Measurements from ENCODE around the gene SHQ1.

Gene SHQ1

GRCh38 chr3:72768936-72769335 is 79.3 kb downstream of the SHQ1 start:
- Histone ChIP-seq H3K27ac (ENCODE audit: low read depth, low read length) (no peak overlapping the region), H3K4me1 (ENCODE audit: control insufficient read depth, insufficient read depth, low read length, unreplicated experiment) (no peaks in the 10 kb centered on the region), H3K36me3 (ENCODE audit: insufficient read depth, low read length) (no peaks in the 10 kb centered on the region), H3K4me3 (ENCODE audit: low read depth, low read length) (no peak overlapping the region), H2AFZ (ENCODE audit: low read length, unreplicated experiment) (no peak overlapping the region), H3K79me2 (ENCODE audit: control insufficient read depth, insufficient read depth, low read length, unreplicated experiment) (no peaks in the 10 kb centered on the region), H3K27me3 (ENCODE audit: insufficient read depth, low read length) (no peaks in the 10 kb centered on the region)

DNA sequence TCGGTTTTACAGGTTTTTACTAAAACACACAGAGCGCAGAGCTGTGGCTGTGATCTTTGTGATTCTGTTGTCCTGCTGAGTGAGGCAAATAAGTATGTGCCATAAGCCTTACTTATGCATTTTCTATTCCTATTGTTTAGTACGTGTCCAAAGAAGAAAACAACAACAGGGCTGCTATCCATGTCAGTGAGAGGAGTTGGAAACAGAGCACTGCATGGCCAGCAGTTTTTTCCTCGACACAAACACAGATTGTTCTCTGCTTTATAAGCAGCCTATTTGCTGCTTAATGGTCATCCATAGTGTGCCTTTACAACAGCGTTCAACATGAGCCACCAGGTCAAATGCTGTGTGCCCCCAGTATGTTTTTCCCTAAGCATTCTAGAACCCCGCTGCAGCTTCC is 79.8 kb downstream of the SHQ1 start:
- no peak overlapping the region for H3K4me3 ChIP-seq (ENCODE audit: low read depth, low read length)
- no peaks in the 10 kb centered on the region for H3K27me3 ChIP-seq (ENCODE audit: insufficient read depth, low read length)
- no peaks in the 10 kb centered on the region for H3K4me1 ChIP-seq (ENCODE audit: control insufficient read depth, insufficient read depth, low read length, unreplicated experiment)
- H2AFZ ChIP-seq (ENCODE audit: low read length, unreplicated experiment): no peak overlapping the region
- no peaks in the 10 kb centered on the region for H3K79me2 ChIP-seq (ENCODE audit: control insufficient read depth, insufficient read depth, low read length, unreplicated experiment)
- H3K36me3 ChIP-seq (ENCODE audit: insufficient read depth, low read length): no peaks in the 10 kb centered on the region
- H3K27ac ChIP-seq (ENCODE audit: low read depth, low read length): no peak overlapping the region

DNA sequence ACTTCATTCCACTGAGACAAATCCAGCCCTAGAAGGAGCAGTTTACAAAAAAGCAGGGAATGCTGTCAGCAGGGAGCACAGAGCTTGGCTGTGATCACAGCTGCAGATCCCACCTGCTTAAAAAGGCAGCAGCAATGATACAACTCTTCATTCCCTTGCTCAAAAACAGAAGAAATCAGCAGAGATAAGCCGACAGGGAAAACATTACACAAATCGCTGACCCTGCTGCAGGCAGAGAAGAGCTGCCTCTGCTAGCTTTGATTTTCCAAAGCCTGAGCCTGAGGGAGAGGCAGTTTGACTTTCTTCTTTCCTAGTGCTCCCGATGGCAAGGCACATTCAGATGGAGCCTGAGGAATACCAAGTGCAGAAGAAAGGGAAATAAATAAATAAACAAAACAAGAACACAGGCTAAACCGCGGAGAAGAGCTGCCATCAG is 80.2 kb downstream of the SHQ1 start:
- no peak overlapping the region for H3K27ac ChIP-seq (ENCODE audit: low read depth, low read length)
- no peaks in the 10 kb centered on the region for H3K4me1 ChIP-seq (ENCODE audit: control insufficient read depth, insufficient read depth, low read length, unreplicated experiment)
- no peaks in the 10 kb centered on the region for H3K79me2 ChIP-seq (ENCODE audit: control insufficient read depth, insufficient read depth, low read length, unreplicated experiment)
- H2AFZ ChIP-seq (ENCODE audit: low read length, unreplicated experiment): no peak overlapping the region
- no peaks in the 10 kb centered on the region for H3K27me3 ChIP-seq (ENCODE audit: insufficient read depth, low read length)
- H3K36me3 ChIP-seq (ENCODE audit: insufficient read depth, low read length): no peaks in the 10 kb centered on the region
- no peak overlapping the region for H3K4me3 ChIP-seq (ENCODE audit: low read depth, low read length)

- Histone ChIP-seq H3K4me1 (ENCODE audit: control insufficient read depth, insufficient read depth, low read length, unreplicated experiment) (no peaks in the 10 kb centered on the region), H3K27ac (ENCODE audit: low read depth, low read length) (no peak overlapping the region), H3K36me3 (ENCODE audit: insufficient read depth, low read length) (no peaks in the 10 kb centered on the region), H3K79me2 (ENCODE audit: control insufficient read depth, insufficient read depth, low read length, unreplicated experiment) (no peaks in the 10 kb centered on the region), H3K27me3 (ENCODE audit: insufficient read depth, low read length) (no peaks in the 10 kb centered on the region), H3K4me3 (ENCODE audit: low read depth, low read length) (no peak overlapping the region), H2AFZ (ENCODE audit: low read length, unreplicated experiment) (no peak overlapping the region)
Observed at GRCh38 chr3:72766866-72767265, 81.4 kb downstream of the SHQ1 start.

GRCh38 chr3:72763751-72764440 is 84.3 kb downstream of the SHQ1 start:
- H3K4me3 ChIP-seq (ENCODE audit: low read depth, low read length): no peak overlapping the region
- no peak overlapping the region for H2AFZ ChIP-seq (ENCODE audit: low read length, unreplicated experiment)
- no peaks in the 10 kb centered on the region for H3K79me2 ChIP-seq (ENCODE audit: control insufficient read depth, insufficient read depth, low read length, unreplicated experiment)
- no peaks in the 10 kb centered on the region for H3K27me3 ChIP-seq (ENCODE audit: insufficient read depth, low read length)
- H3K4me1 ChIP-seq (ENCODE audit: control insufficient read depth, insufficient read depth, low read length, unreplicated experiment): no peaks in the 10 kb centered on the region
- H3K27ac ChIP-seq (ENCODE audit: low read depth, low read length): no peak overlapping the region
- H3K36me3 ChIP-seq (ENCODE audit: insufficient read depth, low read length): no peaks in the 10 kb centered on the region

DNA sequence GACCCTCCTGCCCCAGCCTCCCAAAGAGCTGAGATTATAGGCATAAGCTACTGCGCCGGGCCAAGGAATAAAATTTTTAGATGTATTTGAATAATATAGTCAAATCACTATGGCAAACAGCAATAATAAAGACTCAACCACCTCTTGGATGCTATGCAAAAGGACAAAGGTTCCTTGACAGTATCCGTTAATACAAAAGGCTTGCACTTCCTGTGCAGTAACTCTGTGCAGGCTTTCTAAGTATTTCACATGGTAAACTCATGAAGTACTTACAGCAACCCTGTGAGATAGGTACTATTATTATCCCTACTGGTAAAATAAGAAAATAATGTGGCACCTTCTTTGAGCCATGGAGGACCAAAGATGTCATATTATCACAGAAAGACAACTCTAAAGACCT is 86.8 kb downstream of the SHQ1 start:
- Histone ChIP-seq H3K27me3 (ENCODE audit: insufficient read depth, low read length) (no peaks in the 10 kb centered on the region), H3K36me3 (ENCODE audit: insufficient read depth, low read length) (no peaks in the 10 kb centered on the region), H3K4me3 (ENCODE audit: low read depth, low read length) (no peak overlapping the region), H3K4me1 (ENCODE audit: control insufficient read depth, insufficient read depth, low read length, unreplicated experiment) (no peaks in the 10 kb centered on the region), H3K27ac (ENCODE audit: low read depth, low read length) (no peak overlapping the region), H2AFZ (ENCODE audit: low read length, unreplicated experiment) (no peak overlapping the region), H3K79me2 (ENCODE audit: control insufficient read depth, insufficient read depth, low read length, unreplicated experiment) (no peaks in the 10 kb centered on the region)

DNA sequence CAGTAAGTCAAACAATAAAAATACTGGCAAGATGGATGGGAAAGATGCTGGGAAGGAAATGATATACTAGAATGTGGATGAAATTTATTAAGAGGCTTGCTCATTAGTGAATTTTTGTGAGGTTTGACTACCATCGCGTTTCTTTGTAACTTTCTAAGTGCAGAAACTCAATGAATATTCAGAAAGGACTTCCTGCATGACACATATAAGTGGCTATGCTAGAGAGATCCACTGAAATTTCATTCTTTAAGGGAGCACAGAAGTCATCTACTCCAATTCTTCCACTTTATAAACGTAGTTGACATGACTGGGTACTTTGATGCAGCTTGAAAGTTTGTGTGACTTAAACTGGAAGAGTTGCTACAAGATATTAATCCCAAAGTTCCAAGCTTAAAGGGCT is 88.0 kb downstream of the SHQ1 start:
- H3K79me2 ChIP-seq (ENCODE audit: control insufficient read depth, insufficient read depth, low read length, unreplicated experiment): no peaks in the 10 kb centered on the region
- H3K27me3 ChIP-seq (ENCODE audit: insufficient read depth, low read length): no peaks in the 10 kb centered on the region
- H3K36me3 ChIP-seq (ENCODE audit: insufficient read depth, low read length): no peaks in the 10 kb centered on the region
- H3K4me1 ChIP-seq (ENCODE audit: control insufficient read depth, insufficient read depth, low read length, unreplicated experiment): no peaks in the 10 kb centered on the region
- no peak overlapping the region for H3K4me3 ChIP-seq (ENCODE audit: low read depth, low read length)
- H3K27ac ChIP-seq (ENCODE audit: low read depth, low read length): no peak overlapping the region
- no peak overlapping the region for H2AFZ ChIP-seq (ENCODE audit: low read length, unreplicated experiment)

DNA sequence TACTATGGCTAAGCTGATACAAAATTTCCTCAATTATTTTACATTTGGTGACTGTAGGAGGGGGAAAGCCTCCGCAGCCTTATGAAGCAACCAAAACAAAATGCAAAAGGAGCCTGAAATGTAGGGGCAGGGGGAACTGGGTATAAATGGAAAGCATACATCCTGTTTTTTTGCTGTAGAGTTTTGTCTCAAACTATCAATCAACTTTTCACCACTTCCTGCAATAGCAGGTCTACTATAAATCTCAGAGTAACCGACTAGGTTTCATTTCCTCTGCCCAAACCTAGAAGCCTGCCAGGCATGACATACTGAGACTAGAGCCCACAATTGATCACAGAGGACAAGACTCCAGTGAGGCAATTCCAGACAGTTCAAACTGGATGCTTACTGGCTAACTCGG is 91.3 kb downstream of the SHQ1 start:
- Histone ChIP-seq H3K27ac (ENCODE audit: low read depth, low read length) (no peak overlapping the region), H3K4me3 (ENCODE audit: low read depth, low read length) (no peak overlapping the region), H3K4me1 (ENCODE audit: control insufficient read depth, insufficient read depth, low read length, unreplicated experiment) (no peaks in the 10 kb centered on the region)

GRCh38 chr3:72754582-72754981 is 93.7 kb downstream of the SHQ1 start:
- H3K4me3 ChIP-seq (ENCODE audit: low read depth, low read length): no peak overlapping the region
- no peaks in the 10 kb centered on the region for H3K79me2 ChIP-seq (ENCODE audit: control insufficient read depth, insufficient read depth, low read length, unreplicated experiment)
- no peaks in the 10 kb centered on the region for H3K27me3 ChIP-seq (ENCODE audit: insufficient read depth, low read length)
- no peak overlapping the region for H3K27ac ChIP-seq (ENCODE audit: low read depth, low read length)
- H2AFZ ChIP-seq (ENCODE audit: low read length, unreplicated experiment): no peak overlapping the region
- H3K36me3 ChIP-seq (ENCODE audit: insufficient read depth, low read length): no peaks in the 10 kb centered on the region
- no peaks in the 10 kb centered on the region for H3K4me1 ChIP-seq (ENCODE audit: control insufficient read depth, insufficient read depth, low read length, unreplicated experiment)

More for the DNA sequence above, 91.3 kb downstream of the SHQ1 start:
- no peaks in the 10 kb centered on the region for H3K36me3 ChIP-seq (ENCODE audit: insufficient read depth, low read length)
- no peaks in the 10 kb centered on the region for H3K27me3 ChIP-seq (ENCODE audit: insufficient read depth, low read length)
- no peaks in the 10 kb centered on the region for H3K79me2 ChIP-seq (ENCODE audit: control insufficient read depth, insufficient read depth, low read length, unreplicated experiment)
- H2AFZ ChIP-seq (ENCODE audit: low read length, unreplicated experiment): no peak overlapping the region

DNA sequence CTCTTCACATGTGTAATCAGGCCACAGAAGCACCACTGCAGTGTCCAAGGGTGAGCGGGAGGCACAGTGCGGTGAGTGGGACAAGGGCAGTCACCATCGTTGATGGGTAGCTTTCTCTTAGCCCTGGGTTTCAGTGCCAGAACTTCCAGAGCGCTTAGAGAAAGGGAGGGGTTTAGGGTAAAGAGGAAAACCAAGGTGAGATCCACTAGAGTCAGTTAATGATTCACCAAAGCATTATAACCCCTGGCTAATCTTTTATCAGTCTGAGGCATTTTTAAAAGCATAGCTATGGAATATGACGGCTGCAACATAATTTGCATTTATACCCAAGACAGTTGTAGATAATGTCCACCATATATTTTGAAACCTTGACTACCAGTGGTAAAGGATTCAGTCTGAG is 94.8 kb downstream of the SHQ1 start:
- Histone ChIP-seq H3K79me2 (ENCODE audit: control insufficient read depth, insufficient read depth, low read length, unreplicated experiment) (no peaks in the 10 kb centered on the region), H3K36me3 (ENCODE audit: insufficient read depth, low read length) (no peaks in the 10 kb centered on the region), H2AFZ (ENCODE audit: low read length, unreplicated experiment) (no peak overlapping the region), H3K4me3 (ENCODE audit: low read depth, low read length) (no peak overlapping the region), H3K4me1 (ENCODE audit: control insufficient read depth, insufficient read depth, low read length, unreplicated experiment) (no peaks in the 10 kb centered on the region), H3K27me3 (ENCODE audit: insufficient read depth, low read length) (no peaks in the 10 kb centered on the region), H3K27ac (ENCODE audit: low read depth, low read length) (no peak overlapping the region)

- no peaks in the 10 kb centered on the region for H3K4me1 ChIP-seq (ENCODE audit: control insufficient read depth, insufficient read depth, low read length, unreplicated experiment)
- no peaks in the 10 kb centered on the region for H3K36me3 ChIP-seq (ENCODE audit: insufficient read depth, low read length)
- no peak overlapping the region for H2AFZ ChIP-seq (ENCODE audit: low read length, unreplicated experiment)
- no peaks in the 10 kb centered on the region for H3K79me2 ChIP-seq (ENCODE audit: control insufficient read depth, insufficient read depth, low read length, unreplicated experiment)
- no peak overlapping the region for H3K27ac ChIP-seq (ENCODE audit: low read depth, low read length)
- no peak overlapping the region for H3K4me3 ChIP-seq (ENCODE audit: low read depth, low read length)
- no peaks in the 10 kb centered on the region for H3K27me3 ChIP-seq (ENCODE audit: insufficient read depth, low read length)
Observed at GRCh38 chr3:72750405-72750965, 97.8 kb downstream of the SHQ1 start.

All from ACC112 (cell line).